Measurements from ENCODE around the gene C6orf62. TPM values are rescaled to one million over a fixed set of nuclear protein-coding genes. Genes with fewer than 3 reads are reported as not detected.

The C6orf62 gene
- total and polyA plus RNA-seq, 2 of the 4 experiments (the other 2 are of a cell fraction): 47.5 to 50.7 TPM

- H4K8ac ChIP-seq (ENCODE audit: low read depth in 2 of 2, low read length in 2 of 2): no peak overlapping the region
- no peaks in the 10 kb centered on the region for H3K9me1 ChIP-seq (ENCODE audit: insufficient read depth, low read length)
- H3K36me3 ChIP-seq (ENCODE audit: control insufficient read depth, insufficient read depth, low read length): peaks cover 68% of the 10 kb centered on the region
- no peak overlapping the region for H3K4me2 ChIP-seq (ENCODE audit: low read depth, low read length)
- dilution Hi-C loops (cut with HindIII; ENCODE audit: low sequenced_read_pairs, unreplicated experiment): no loop called here
- H3K56ac ChIP-seq (ENCODE audit: extremely low read depth, insufficient read depth, low read length): no peak overlapping the region
- no peak overlapping the region for H2AFZ ChIP-seq (replicated peaks; ENCODE audit: low read length, poor library complexity)
- H3K18ac ChIP-seq (ENCODE audit: low read depth, low read length): no peak overlapping the region
- intact Hi-C loops (cut with micrococcal nuclease): loop anchor here (10.0 kb wide), 1 partner anchor 144 kb away; no protein-coding TSS in a partner anchor
- H3K79me1 ChIP-seq (ENCODE audit: low read depth in 1 of 2, low read length in 2 of 2): peaks cover 0 to 35% of the 10 kb centered on the region in 2 experiments
- no CpG with 5 or more reads among the region's 10 CpGs for WGBS, 2 experiments (ENCODE audit: extremely low coverage in 2 of 2, insufficient read length in 1 of 2)
- no peak overlapping the region for H3K23ac ChIP-seq (ENCODE audit: low read depth, low read length)
- H3K27ac ChIP-seq (ENCODE audit: insufficient read depth, low read length): no peak overlapping the region
- no peak overlapping the region for H2AK5ac ChIP-seq (ENCODE audit: low read depth, low read length)
- H4K20me1 ChIP-seq (ENCODE audit: insufficient read depth, low read length): peaks cover 56% of the 10 kb centered on the region
- H4K5ac ChIP-seq (ENCODE audit: low read depth, low read length): no peak overlapping the region
- in situ Hi-C loops (cut with MboI; ENCODE audit: low sequenced_read_pairs): loop anchor here (5.0 kb wide), 1 partner anchor 57 kb away; no protein-coding TSS in a partner anchor
- H2BK20ac ChIP-seq (ENCODE audit: low read depth, low read length): no peak overlapping the region
- no peaks in the 10 kb centered on the region; the same call in 1 of the 2 replicates for H3K4me1 ChIP-seq (ENCODE audit: control insufficient read depth, insufficient read depth, low read length)
- H3K14ac ChIP-seq (replicated peaks; ENCODE audit: low read depth, low read length): no peak overlapping the region
- H3K4ac ChIP-seq (ENCODE audit: low read depth, low read length): no peak overlapping the region
- ChIA-PET CTCF (interaction anchor here (0.6 kb wide), 1 partner anchor 60 kb away, joined by 6 read pairs; no protein-coding TSS in a partner anchor), POLR2A (ENCODE audit: unreplicated experiment) (no interaction called here)
- H2BK5ac ChIP-seq (ENCODE audit: low read depth, low read length, poor library complexity, severe bottlenecking): no peak overlapping the region
- no peak overlapping the region for H2BK15ac ChIP-seq (ENCODE audit: low read depth, low read length)
- H3K4me3 ChIP-seq (ENCODE audit: insufficient read depth, low read depth, low read length): no peak overlapping the region
- no peaks in the 10 kb centered on the region for H3K9me3 ChIP-seq (ENCODE audit: control insufficient read depth, insufficient read depth, low read length)
- no peak overlapping the region for H4K91ac ChIP-seq (ENCODE audit: insufficient read depth, low read depth, low read length)
- H3K27me3 ChIP-seq (ENCODE audit: control insufficient read depth, insufficient read depth, low read length): no peaks in the 10 kb centered on the region
- no peak overlapping the region for H3K9ac ChIP-seq (ENCODE audit: low read depth, low read length)
- no peak overlapping the region for H2AK9ac ChIP-seq (replicated peaks; ENCODE audit: low read depth, low read length, poor library complexity)
- no peak for DNase-seq
- H2BK120ac ChIP-seq (ENCODE audit: low read depth, low read length): no peak overlapping the region
- BruUV-seq (replicated peaks): no TSS peak
- TF ChIP-seq MAFK (IDR thresholded peaks at IDR 0.05; ENCODE audit: low read depth, low read length) (peak; percentile 48; the same call in 1 of the 2 replicates), RAD21 (IDR thresholded peaks at IDR 0.05; ENCODE audit: low read length) (no peak)
- ATAC-seq (ENCODE audit: low read depth): no peak
Observed at GRCh38 chr6:24710519-24711303, 8.2 kb downstream of the C6orf62 start.

Measured in IMR-90 (cell line).